Immature natural killer cell (primary cell): ENCODE measurements around the gene PDCD7. TPM values are rescaled to one million over a fixed set of nuclear protein-coding genes. Genes with fewer than 3 reads are reported as not detected.
"Not testable (repeated sequence)": the region's sequence is repeated elsewhere in the genome, so short reads cannot be mapped to it uniquely, and the experiment has no call there.

Experiments used
- DNase-seq, 3 donors: peaks; one replicate each; pipeline ENCODE4 v3.0.0; 2022; ENCODE audit warnings: mixed read lengths in 1 of 3
- H3K27ac Mint-ChIP-seq, 6 donors: one replicate each; pipeline ENCODE4 v1.8.0; 2020; ENCODE audit warnings: mixed read lengths in 6 of 6, mild to moderate bottlenecking in 5 of 6, inconsistent platforms in 4 of 6, moderate library complexity in 3 of 6
- H3K27me3 Mint-ChIP-seq, 3 donors: one replicate each; pipeline ENCODE4 v1.8.0; 2020 to 2021; ENCODE audit warnings: low read depth in 3 of 3, mild to moderate bottlenecking in 3 of 3, mixed read lengths in 3 of 3, moderate library complexity in 3 of 3, inconsistent platforms in 1 of 3
- H3K36me3 Mint-ChIP-seq, 3 donors: one replicate each; pipeline ENCODE4 v1.8.0; 2020; ENCODE audit warnings: mixed read lengths in 3 of 3, inconsistent platforms in 2 of 3, mild to moderate bottlenecking in 2 of 3
- H3K4me1 Mint-ChIP-seq, 2 donors: one replicate each; pipeline ENCODE4 v1.8.0; 2020; ENCODE audit warnings: inconsistent platforms in 2 of 2, mild to moderate bottlenecking in 2 of 2, mixed read lengths in 2 of 2, moderate library complexity in 1 of 2
- H3K4me3 Mint-ChIP-seq, 5 donors: one replicate each; pipeline ENCODE4 v1.8.0; 2020; ENCODE audit warnings: mild to moderate bottlenecking in 5 of 5, mixed read lengths in 5 of 5, inconsistent platforms in 3 of 5, moderate library complexity in 3 of 5
- H3K9me3 Mint-ChIP-seq, 6 donors: one replicate each; pipeline ENCODE4 v1.8.0; 2020; ENCODE audit warnings: mild to moderate bottlenecking in 6 of 6, mixed read lengths in 6 of 6, inconsistent platforms in 4 of 6, moderate library complexity in 3 of 6
- polyA plus RNA-seq, 3 donors: library from polyadenylated mRNA; unstranded; fragments of 300-500 nt; fragmentation: Illumina TruSeq; gene quantifications; one replicate each; pipeline ENCODE4 v1.2.3, GENCODE V29; 2021

The PDCD7 gene, protein sequence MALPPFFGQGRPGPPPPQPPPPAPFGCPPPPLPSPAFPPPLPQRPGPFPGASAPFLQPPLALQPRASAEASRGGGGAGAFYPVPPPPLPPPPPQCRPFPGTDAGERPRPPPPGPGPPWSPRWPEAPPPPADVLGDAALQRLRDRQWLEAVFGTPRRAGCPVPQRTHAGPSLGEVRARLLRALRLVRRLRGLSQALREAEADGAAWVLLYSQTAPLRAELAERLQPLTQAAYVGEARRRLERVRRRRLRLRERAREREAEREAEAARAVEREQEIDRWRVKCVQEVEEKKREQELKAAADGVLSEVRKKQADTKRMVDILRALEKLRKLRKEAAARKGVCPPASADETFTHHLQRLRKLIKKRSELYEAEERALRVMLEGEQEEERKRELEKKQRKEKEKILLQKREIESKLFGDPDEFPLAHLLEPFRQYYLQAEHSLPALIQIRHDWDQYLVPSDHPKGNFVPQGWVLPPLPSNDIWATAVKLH
- polyA plus RNA-seq = 10 to 100 TPM in 2 of 3 donors, 1 to 10 TPM in 1; 8.9 to 14.7 (median 14.4) TPM

GRCh38 chr15:65133548-65134200 lies at the start of gene PDCD7:
Gene PDCD7, minus strand, starts transcription at chr15:65133808. Its CDS starts 27 bp downstream, at chr15:65133781.
- Mint-ChIP-seq H3K9me3 (no peaks in the 10 kb centered on the region), H3K4me1 (peaks cover 32 to 38% of the 10 kb centered on the region in 2 donors), H3K36me3 (no peaks in the 10 kb centered on the region), H3K4me3 (peak within 1 kb of the TSS; percentile 88 to 95 (median 91)), H3K27ac (peak within 1 kb of the TSS; percentile 87 to 97 (median 94)), H3K27me3 (peaks cover 5 to 7% (median 6%) of the 10 kb centered on the region in 3 donors)
- peak; percentile 79 to 87 (median 85) for DNase-seq

GRCh38 chr15:65182538-65182937 lies 48.9 kb upstream of the PDCD7 start:
- H3K4me1 Mint-ChIP-seq = peaks cover 30 to 59% of the 10 kb centered on the region in 2 donors
- no peaks in the 10 kb centered on the region for H3K9me3 Mint-ChIP-seq
- peaks cover 0 to 14% (median 0%) of the 10 kb centered on the region in 3 donors for H3K36me3 Mint-ChIP-seq
- peak overlapping the region in 5 of 6 donors; percentile 34 to 74 (median 46) for H3K27ac Mint-ChIP-seq
- peaks cover 0 to 6% (median 2%) of the 10 kb centered on the region in 3 donors for H3K27me3 Mint-ChIP-seq
- no peak for DNase-seq
- peak overlapping the region; percentile 66 to 95 (median 94) for H3K4me3 Mint-ChIP-seq

DNA sequence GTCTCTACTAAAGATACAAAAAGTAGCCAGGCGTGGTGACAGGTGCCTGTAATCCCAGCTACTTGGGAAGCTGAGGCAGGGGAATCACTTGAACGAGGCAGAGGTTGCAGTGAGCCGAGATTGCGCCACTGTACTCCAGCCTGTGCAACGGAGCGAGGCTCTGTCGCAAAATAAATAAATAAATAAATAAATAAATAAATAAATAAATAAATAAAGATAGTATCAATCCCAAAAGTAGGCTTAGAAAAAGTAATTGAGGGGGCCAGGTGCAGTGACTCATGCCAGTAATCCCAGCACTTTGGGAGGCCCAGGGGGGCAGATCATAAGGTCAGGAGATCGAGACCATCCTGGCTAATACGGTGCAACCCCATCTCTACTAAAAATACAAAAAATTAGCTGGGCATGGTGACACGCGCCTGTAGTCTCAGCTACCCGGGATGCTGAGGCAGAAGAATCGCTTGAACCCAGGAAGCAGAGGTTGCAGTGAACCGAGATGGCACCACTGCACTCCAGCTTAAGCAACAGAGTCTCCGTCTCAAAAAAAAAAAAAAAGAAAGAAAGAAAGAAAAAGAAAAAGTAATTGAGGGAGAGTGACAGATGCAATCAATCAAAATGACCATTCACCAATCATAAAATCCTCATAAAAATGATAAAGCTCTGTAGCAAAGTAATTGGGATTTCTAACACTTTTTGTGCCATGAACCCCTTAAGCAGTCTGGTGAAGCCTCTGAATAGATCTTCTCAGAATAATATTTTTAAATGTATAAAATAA lies 48.2 kb upstream of the PDCD7 start:
- Mint-ChIP-seq H3K4me1 (peaks cover 30 to 59% of the 10 kb centered on the region in 2 donors), H3K4me3 (peak overlapping the region in 1 of 5 donors; percentile 8), H3K36me3 (peaks cover 0 to 18% (median 0%) of the 10 kb centered on the region in 3 donors), H3K27ac (peak overlapping the region in 1 of 6 donors; percentile 6)
- H3K27me3 Mint-ChIP-seq, H3K9me3 Mint-ChIP-seq, DNase-seq: not testable (repeated sequence)

GRCh38 chr15:65180167-65180566 lies 46.6 kb upstream of the PDCD7 start:
- Mint-ChIP-seq H3K9me3 (no peaks in the 10 kb centered on the region), H3K27me3 (peaks cover 0 to 2% (median 2%) of the 10 kb centered on the region in 3 donors), H3K36me3 (peaks cover 0 to 18% (median 5%) of the 10 kb centered on the region in 3 donors), H3K4me3 (no peak overlapping the region), H3K27ac (no peak overlapping the region), H3K4me1 (peaks cover 24 to 54% of the 10 kb centered on the region in 2 donors)
- no peak for DNase-seq

GRCh38 chr15:65177901-65178300 lies 44.3 kb upstream of the PDCD7 start:
- H3K4me3 Mint-ChIP-seq = no peak overlapping the region
- H3K27me3 Mint-ChIP-seq = no peaks in the 10 kb centered on the region
- peaks cover 12 to 37% of the 10 kb centered on the region in 2 donors for H3K4me1 Mint-ChIP-seq
- no peak for DNase-seq
- H3K9me3 Mint-ChIP-seq = no peaks in the 10 kb centered on the region
- H3K27ac Mint-ChIP-seq = no peak overlapping the region
- H3K36me3 Mint-ChIP-seq = peaks cover 3 to 24% (median 5%) of the 10 kb centered on the region in 3 donors

DNA sequence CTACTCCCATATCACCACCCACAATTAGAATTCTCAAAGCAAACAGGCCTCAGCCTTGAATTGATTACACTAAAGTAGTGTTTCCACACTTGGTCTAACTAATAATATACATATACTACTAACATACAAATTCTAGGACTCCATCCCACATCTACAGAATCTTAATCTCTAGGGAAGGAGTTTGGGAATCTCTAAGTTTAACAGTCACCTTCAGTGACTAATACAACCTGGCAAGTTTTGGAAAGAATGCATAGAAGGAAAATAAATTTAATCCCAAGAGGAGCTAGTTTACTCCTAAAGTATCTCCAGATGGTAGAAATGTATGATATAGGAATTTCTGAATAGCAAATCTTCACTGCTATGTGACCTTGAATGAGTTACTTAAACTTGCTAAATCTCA lies 42.4 kb upstream of the PDCD7 start:
- no peaks in the 10 kb centered on the region for H3K27me3 Mint-ChIP-seq
- H3K9me3 Mint-ChIP-seq = no peaks in the 10 kb centered on the region
- DNase-seq = no peak
- peak overlapping the region in 1 of 6 donors; percentile 26 for H3K27ac Mint-ChIP-seq
- peaks cover 3 to 21% (median 5%) of the 10 kb centered on the region in 3 donors for H3K36me3 Mint-ChIP-seq
- peaks cover 2 to 20% of the 10 kb centered on the region in 2 donors for H3K4me1 Mint-ChIP-seq
- H3K4me3 Mint-ChIP-seq = no peak overlapping the region

DNA sequence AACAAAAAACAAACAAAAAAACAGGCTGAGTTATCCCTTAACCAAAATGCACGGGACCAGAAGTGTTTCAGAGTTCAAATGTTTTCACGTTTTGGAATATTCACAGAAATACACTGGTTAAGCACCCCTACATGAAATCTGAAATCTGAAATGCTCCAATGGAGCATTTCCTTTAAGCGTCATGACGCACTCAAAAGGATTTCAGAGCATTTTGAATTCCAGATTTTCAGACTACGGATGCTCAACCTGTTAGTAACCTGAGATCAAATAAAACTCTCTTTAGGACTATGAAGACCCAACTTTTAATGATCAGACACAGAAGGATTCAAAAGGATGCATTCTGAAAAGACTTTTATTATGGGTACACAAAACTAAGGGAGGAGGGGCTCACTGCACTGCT lies 41.9 kb upstream of the PDCD7 start:
- DNase-seq = no peak
- no peak overlapping the region for H3K27ac Mint-ChIP-seq
- H3K36me3 Mint-ChIP-seq = peaks cover 3 to 20% (median 5%) of the 10 kb centered on the region in 3 donors
- no peak overlapping the region for H3K4me3 Mint-ChIP-seq
- no peaks in the 10 kb centered on the region for H3K9me3 Mint-ChIP-seq
- H3K27me3 Mint-ChIP-seq = no peaks in the 10 kb centered on the region
- H3K4me1 Mint-ChIP-seq = peaks cover 1 to 17% of the 10 kb centered on the region in 2 donors

- Mint-ChIP-seq H3K4me1 (peaks cover 1 to 9% of the 10 kb centered on the region in 2 donors), H3K27ac (no peak overlapping the region), H3K36me3 (peaks cover 3 to 17% (median 5%) of the 10 kb centered on the region in 3 donors)
Measured at GRCh38 chr15:65174509-65174908, 40.9 kb upstream of the PDCD7 start.

GRCh38 chr15:65172531-65172930 lies 38.9 kb upstream of the PDCD7 start:
- H3K27ac Mint-ChIP-seq = no peak overlapping the region
- no peak overlapping the region for H3K4me3 Mint-ChIP-seq
- DNase-seq = no peak
- H3K27me3 Mint-ChIP-seq = peaks cover 0 to 1% (median 0%) of the 10 kb centered on the region in 3 donors
- H3K4me1 Mint-ChIP-seq = peaks cover 0 to 1% of the 10 kb centered on the region in 2 donors
- H3K9me3 Mint-ChIP-seq = no peaks in the 10 kb centered on the region
- H3K36me3 Mint-ChIP-seq = peaks cover 3 to 9% (median 5%) of the 10 kb centered on the region in 3 donors

More at GRCh38 chr15:65174509-65174908, 40.9 kb upstream of the PDCD7 start:
- no peak for DNase-seq
- H3K4me3 Mint-ChIP-seq = no peak overlapping the region
- no peaks in the 10 kb centered on the region for H3K9me3 Mint-ChIP-seq
- no peaks in the 10 kb centered on the region for H3K27me3 Mint-ChIP-seq

DNA sequence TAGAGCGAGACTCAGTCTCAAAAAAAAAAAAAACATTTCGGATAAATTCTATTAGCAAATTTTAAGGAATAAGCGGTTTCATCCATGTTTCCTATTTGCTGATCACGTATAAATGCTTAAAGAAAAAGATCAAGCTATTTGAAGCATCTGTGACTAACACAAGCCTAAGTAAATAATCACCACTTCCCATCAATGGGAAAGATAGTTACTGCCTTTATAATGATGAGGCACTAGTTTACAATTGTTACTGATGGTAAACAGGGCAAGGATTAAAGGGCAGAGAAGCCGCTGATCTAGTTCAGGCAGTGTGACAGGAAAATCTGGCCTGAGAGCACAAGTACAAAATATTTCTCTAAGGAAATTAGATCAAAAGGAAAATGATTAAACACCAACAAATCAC lies 37.8 kb upstream of the PDCD7 start:
- DNase-seq = no peak
- no peak overlapping the region for H3K4me3 Mint-ChIP-seq
- peaks cover 0 to 1% (median 0%) of the 10 kb centered on the region in 3 donors for H3K27me3 Mint-ChIP-seq
- H3K36me3 Mint-ChIP-seq = peaks cover 5 to 6% (median 6%) of the 10 kb centered on the region in 3 donors
- H3K4me1 Mint-ChIP-seq = peaks cover 1 to 2% of the 10 kb centered on the region in 2 donors
- no peak overlapping the region for H3K27ac Mint-ChIP-seq
- no peaks in the 10 kb centered on the region for H3K9me3 Mint-ChIP-seq

DNA sequence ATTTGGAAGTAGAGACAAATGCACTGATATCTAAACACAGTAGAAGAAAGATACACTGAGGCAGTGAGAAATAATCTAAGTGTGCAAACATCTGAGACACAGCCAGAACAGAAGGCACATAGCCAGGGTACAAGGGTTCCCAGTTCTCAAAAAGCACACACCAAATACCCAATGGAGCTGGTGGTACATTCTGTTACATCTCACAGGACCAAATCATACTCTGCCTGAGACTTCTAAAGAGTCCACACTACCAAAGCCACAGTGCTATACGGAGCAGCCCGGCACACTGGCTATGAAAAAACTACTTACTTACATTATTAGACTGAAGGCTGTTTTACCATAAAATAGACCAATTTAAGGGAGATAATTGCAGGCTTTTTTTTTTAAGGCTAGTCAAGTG lies 32.3 kb upstream of the PDCD7 start:
- DNase-seq = no peak
- Mint-ChIP-seq H3K4me3 (no peak overlapping the region), H3K27me3 (peaks cover 0 to 1% (median 0%) of the 10 kb centered on the region in 3 donors), H3K4me1 (peaks cover 0 to 21% of the 10 kb centered on the region in 2 donors), H3K36me3 (peaks cover 6 to 8% (median 6%) of the 10 kb centered on the region in 3 donors), H3K27ac (no peak overlapping the region), H3K9me3 (no peaks in the 10 kb centered on the region)

GRCh38 chr15:65164139-65164538 lies 30.5 kb upstream of the PDCD7 start:
- H3K27ac Mint-ChIP-seq = no peak overlapping the region
- no peak overlapping the region for H3K4me3 Mint-ChIP-seq
- peaks cover 6 to 11% (median 6%) of the 10 kb centered on the region in 3 donors for H3K36me3 Mint-ChIP-seq

DNA sequence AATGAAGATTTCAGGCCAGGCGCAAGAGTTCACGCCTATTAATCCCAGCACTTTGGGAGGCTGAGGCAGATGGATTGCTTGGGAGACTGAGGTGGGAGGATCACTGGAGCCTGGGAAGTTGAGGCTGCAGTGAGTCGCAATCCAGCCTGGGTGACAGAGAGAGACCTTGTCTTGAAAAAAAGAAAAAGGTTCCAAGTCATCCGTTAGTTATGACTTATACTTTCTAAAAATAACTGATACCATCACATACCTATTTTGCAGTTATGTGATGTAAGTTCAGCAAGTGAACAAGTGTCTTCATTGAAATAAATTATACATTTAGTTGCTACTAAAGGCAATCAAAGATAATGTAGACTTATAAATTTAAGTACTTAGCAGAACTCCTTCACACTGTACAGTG lies 29.4 kb upstream of the PDCD7 start:
- Mint-ChIP-seq H3K4me3 (no peak overlapping the region), H3K27me3 (peaks cover 0 to 2% (median 0%) of the 10 kb centered on the region in 3 donors), H3K27ac (no peak overlapping the region), H3K4me1 (peaks cover 0 to 24% of the 10 kb centered on the region in 2 donors), H3K36me3 (peaks cover 6 to 11% (median 8%) of the 10 kb centered on the region in 3 donors), H3K9me3 (no peaks in the 10 kb centered on the region)
- DNase-seq = no peak

More at GRCh38 chr15:65164139-65164538, 30.5 kb upstream of the PDCD7 start:
- Mint-ChIP-seq H3K9me3 (no peaks in the 10 kb centered on the region), H3K27me3 (peaks cover 0 to 3% (median 0%) of the 10 kb centered on the region in 3 donors), H3K4me1 (peaks cover 0 to 24% of the 10 kb centered on the region in 2 donors)
- no peak for DNase-seq
